ENCODE measurements around the gene ZNF579.

- TF ChIP-seq POLR2A (IDR thresholded peaks at IDR 0.05) (no peak), CTCF (IDR thresholded peaks at IDR 0.05) (no peak)
Observed at GRCh38 chr19:55546011-55546410, 34.6 kb downstream of the ZNF579 start.
